D721Med (cell line): Measurements from ENCODE around the gene ATG16L1.

Experiments used
- DNase-seq: peaks from one replicate; pipeline ENCODE4 v3.0.0; 2011; ENCODE audit warnings: low spot score; ENCODE audit not compliant: insufficient read length
- FAIRE-seq: peaks from 2 replicates; lab custom pipeline; 2011; peaks lifted over from hg19 to GRCh38; lab: Jason Lieb, UNC
- CTCF ChIP-seq: IDR thresholded peaks from 2 replicates; pipeline ENCODE4 v1.5.1; 2012; ENCODE audit warnings: mild to moderate bottlenecking, control low read depth; ENCODE audit not compliant: insufficient read depth; ENCODE audit errors: missing control alignments

ATG16L1 gene

GRCh38 chr2:233227346-233227978 lies 24.0 kb upstream of the ATG16L1 start:
- no peak for TF ChIP-seq CTCF
- DNase-seq (no peak), FAIRE-seq (no peak)

- TF ChIP-seq CTCF, result no peak
- DNase-seq, result no peak
- no peak for FAIRE-seq
Measured at GRCh38 chr2:233228376-233228775, 23.1 kb upstream of the ATG16L1 start.

GRCh38 chr2:233233618-233234230 lies 17.7 kb upstream of the ATG16L1 start:
- no peak for DNase-seq
- no peak for FAIRE-seq
- no peak for TF ChIP-seq CTCF

GRCh38 chr2:233234264-233234663 lies 17.2 kb upstream of the ATG16L1 start:
- FAIRE-seq, result no peak

GRCh38 chr2:233234996-233235395 lies 16.5 kb upstream of the ATG16L1 start:
- FAIRE-seq (no peak), DNase-seq (no peak)
- TF ChIP-seq CTCF, result no peak

More at GRCh38 chr2:233234264-233234663, 17.2 kb upstream of the ATG16L1 start:
- no peak for TF ChIP-seq CTCF
- no peak for DNase-seq

GRCh38 chr2:233235977-233236376 lies 15.5 kb upstream of the ATG16L1 start:
- FAIRE-seq, result no peak
- DNase-seq, result no peak
- no peak for TF ChIP-seq CTCF
